NCI-H1436 (cell line): ENCODE results near the gene USP3.
"Not testable (repeated sequence)": the region's sequence is repeated elsewhere in the genome, so short reads cannot be mapped to it uniquely, and the experiment has no call there.

Experiments used
- DNase-seq: peaks from one replicate; lab custom pipeline; 2025; lab: John Stamatoyannopoulos, UW

The USP3 gene

GRCh38 chr15:63610209-63610841, 105.9 kb downstream of the USP3 start:
- peak; percentile 53 for DNase-seq

- no peak for DNase-seq
These were observed 106.8 kb downstream of the USP3 start for GRCh38 chr15:63611177-63611576.

GRCh38 chr15:63612300-63612699, 107.9 kb downstream of the USP3 start:
- DNase-seq: no peak

GRCh38 chr15:63615935-63616334, 111.5 kb downstream of the USP3 start:
- no peak for DNase-seq

GRCh38 chr15:63617147-63617546, 112.8 kb downstream of the USP3 start:
- DNase-seq: not testable (repeated sequence)

- not testable (repeated sequence) for DNase-seq
These were observed 113.2 kb downstream of the USP3 start for GRCh38 chr15:63617627-63618026.

- DNase-seq: not testable (repeated sequence)
These were observed 116.4 kb downstream of the USP3 start for GRCh38 chr15:63620760-63621159.

GRCh38 chr15:63623232-63623969, 119.0 kb downstream of the USP3 start:
- no peak for DNase-seq

- DNase-seq: no peak
These were observed 122.6 kb downstream of the USP3 start for GRCh38 chr15:63626955-63627354.

- DNase-seq: no peak
These were observed 123.9 kb downstream of the USP3 start for GRCh38 chr15:63628123-63628822.

- no peak for DNase-seq
These were observed 125.8 kb downstream of the USP3 start for GRCh38 chr15:63630036-63630751.

- no peak for DNase-seq
These were observed 128.9 kb downstream of the USP3 start for GRCh38 chr15:63633312-63633711.

- DNase-seq: no peak
These were observed 129.8 kb downstream of the USP3 start for GRCh38 chr15:63634154-63634553.

- DNase-seq: no peak
These were observed 132.2 kb downstream of the USP3 start for GRCh38 chr15:63636518-63637061.

GRCh38 chr15:63638839-63639238, 134.4 kb downstream of the USP3 start:
- no peak for DNase-seq

- DNase-seq: no peak
These were observed 135.8 kb downstream of the USP3 start for GRCh38 chr15:63640146-63640545.
